CD4-positive, alpha-beta T cell (primary cell): ENCODE measurements around the gene NTSR2. TPM values are rescaled to one million over a fixed set of nuclear protein-coding genes. Genes with fewer than 3 reads are reported as not detected.

Source experiments
- ATAC-seq: fragments of 200-7000 bp; cut with Tn5 transposase; one replicate; pipeline ENCODE4 v1.10.0; 2022; ENCODE audit warnings: mild to moderate bottlenecking; ENCODE audit not compliant: poor library complexity
- CTCF ChIA-PET: fragments of 350-600 bp; sonication (Branson Sonifier 250); formaldehyde crosslinking; loops from one replicate; lab custom pipeline; 2021; ENCODE audit warnings: antibody characterized with exemption, inconsistent platforms; lab: Charles Lee
- POLR2A ChIA-PET: fragments of 350-600 bp; sonication (Branson Sonifier 250); formaldehyde crosslinking; loops from one replicate; lab custom pipeline; 2021; ENCODE audit warnings: antibody characterized with exemption, inconsistent platforms; lab: Charles Lee
- DNase-seq, 14 experiments: peaks; one replicate each; pipeline ENCODE4 v3.0.0-alpha.2; 2013 to 2020; ENCODE audit warnings: mixed read lengths in 2 of 14
- H3K27ac ChIP-seq, 2 donors: one replicate each; pipeline versions ENCODE4 v1.5.1 to v1.7.0; 2013; ENCODE audit warnings: low read length in 2 of 2, low read depth in 1 of 2, mild to moderate bottlenecking in 1 of 2
- H3K27me3 ChIP-seq, 2 experiments: 1 replicate in 1 of 2; 2 replicates in 1 of 2; pipeline versions ENCODE4 v1.6.1 to v1.7.0; 2013; ENCODE audit warnings: low read length in 2 of 2, control low read depth in 1 of 2, mild to moderate bottlenecking in 1 of 2, moderate library complexity in 1 of 2; ENCODE audit not compliant: insufficient read depth in 2 of 2, control insufficient read depth in 1 of 2
- H3K36me3 ChIP-seq: one replicate; pipeline ENCODE4 v1.6.1; 2013; ENCODE audit warnings: low read length, control low read depth; ENCODE audit not compliant: insufficient read depth
- H3K4me1 ChIP-seq: one replicate; pipeline ENCODE4 v1.6.1; 2013; ENCODE audit warnings: low read length, control low read depth; ENCODE audit not compliant: insufficient read depth
- H3K4me3 ChIP-seq: one replicate; pipeline ENCODE4 v1.5.1; 2013; ENCODE audit warnings: mild to moderate bottlenecking, low read length, moderate library complexity
- H3K9me3 ChIP-seq, 2 experiments: 1 replicate in 1 of 2; 2 replicates in 1 of 2; pipeline versions ENCODE4 v1.6.1 to v1.7.0; 2013; ENCODE audit warnings: low read length in 2 of 2, mild to moderate bottlenecking in 2 of 2, control low read depth in 1 of 2, moderate library complexity in 1 of 2; ENCODE audit not compliant: control insufficient read depth in 1 of 2, insufficient read depth in 1 of 2
- H3K27ac Mint-ChIP-seq: one replicate; pipeline ENCODE4 v1.8.0; 2020; ENCODE audit warnings: mixed read lengths
- H3K27me3 Mint-ChIP-seq: one replicate; pipeline ENCODE4 v1.8.0; 2021; ENCODE audit warnings: mixed read lengths
- H3K36me3 Mint-ChIP-seq: one replicate; pipeline ENCODE4 v1.8.0; 2021; ENCODE audit warnings: low read depth, mixed read lengths
- H3K4me1 Mint-ChIP-seq: one replicate; pipeline ENCODE4 v1.8.0; 2021; ENCODE audit warnings: low read depth, mixed read lengths
- H3K4me3 Mint-ChIP-seq: one replicate; pipeline ENCODE4 v1.8.0; 2020; ENCODE audit warnings: mild to moderate bottlenecking, mixed read lengths
- H3K9me3 Mint-ChIP-seq: one replicate; pipeline ENCODE4 v1.8.0; 2020; ENCODE audit warnings: mixed read lengths
- CTCF ChIP-seq: fragments of 200-600 bp; IDR thresholded peaks from one replicate; pipeline ENCODE4 v1.8.0; 2022; ENCODE audit warnings: antibody characterized with exemption, mild to moderate bottlenecking
- intact Hi-C, 2 experiments: fragments of 100-400 bp; cut with DNase I in 1 of 2; cut with micrococcal nuclease in 1 of 2; formaldehyde crosslinking; loops; one replicate each; pipeline versions ENCODE4 v1.15.1 to v1.9.0; 2023 to 2025; cut with DNase I, micrococcal nuclease
- total RNA-seq, 174 experiments: library from RNA in 2 of 174; stranded (reverse) in 2 of 174; gene quantifications; one replicate each; pipeline ENCODE4 v1.2.3 and lab custom pipeline; 2021 to 2026

NTSR2 gene
- total RNA-seq, 2 experiments from 2014 or later: not detected

GRCh38 chr2:11628675-11629074 lies 41.3 kb downstream of the NTSR2 start:
- no peaks in the 10 kb centered on the region for H3K36me3 ChIP-seq
- H3K4me3 ChIP-seq: no peak overlapping the region
- no peak overlapping the region for H3K27ac ChIP-seq
- peaks cover 5% of the 10 kb centered on the region for H3K9me3 Mint-ChIP-seq
- H3K27me3 ChIP-seq: no peaks in the 10 kb centered on the region
- H3K4me3 Mint-ChIP-seq: no peak overlapping the region
- peaks cover 5 to 7% of the 10 kb centered on the region in 2 experiments for H3K9me3 ChIP-seq
- no peaks in the 10 kb centered on the region for H3K4me1 Mint-ChIP-seq
- H3K27ac Mint-ChIP-seq: no peak overlapping the region
- intact Hi-C loops: no loop called here
- no peaks in the 10 kb centered on the region for H3K27me3 Mint-ChIP-seq
- no peak for TF ChIP-seq CTCF
- POLR2A ChIA-PET: no interaction called here
- CTCF ChIA-PET: no interaction called here
- no peaks in the 10 kb centered on the region for H3K36me3 Mint-ChIP-seq
- ATAC-seq (no peak), DNase-seq (no peak)
- H3K4me1 ChIP-seq: no peaks in the 10 kb centered on the region

- TF ChIP-seq CTCF: no peak
- no peak overlapping the region for H3K27ac Mint-ChIP-seq
- ChIA-PET CTCF (no interaction called here), POLR2A (interaction anchor here (0.8 kb wide), 1 partner anchor 38 kb away, joined by 4 read pairs; no protein-coding TSS in a partner anchor)
- ATAC-seq: no peak
- Histone ChIP-seq H3K27ac (no peak overlapping the region), H3K4me1 (no peaks in the 10 kb centered on the region), H3K36me3 (no peaks in the 10 kb centered on the region), H3K27me3 (no peaks in the 10 kb centered on the region), H3K9me3 (peaks cover 5 to 7% of the 10 kb centered on the region in 2 experiments), H3K4me3 (no peak overlapping the region)
- DNase-seq: no peak
- H3K9me3 Mint-ChIP-seq: peaks cover 5% of the 10 kb centered on the region
- H3K27me3 Mint-ChIP-seq: no peaks in the 10 kb centered on the region
- H3K36me3 Mint-ChIP-seq: no peaks in the 10 kb centered on the region
- H3K4me3 Mint-ChIP-seq: no peak overlapping the region
- intact Hi-C loops: no loop called here
- H3K4me1 Mint-ChIP-seq: no peaks in the 10 kb centered on the region
Measured at GRCh38 chr2:11625671-11626070, 44.3 kb downstream of the NTSR2 start.

- ATAC-seq (no peak), DNase-seq (no peak)
- H3K9me3 ChIP-seq: peaks cover 5 to 7% of the 10 kb centered on the region in 2 experiments
- Mint-ChIP-seq H3K36me3 (no peaks in the 10 kb centered on the region), H3K4me1 (no peaks in the 10 kb centered on the region), H3K9me3 (peaks cover 5% of the 10 kb centered on the region), H3K27me3 (no peaks in the 10 kb centered on the region), H3K27ac (no peak overlapping the region), H3K4me3 (no peak overlapping the region)
- no peak overlapping the region for H3K4me3 ChIP-seq
- H3K27ac ChIP-seq: no peak overlapping the region
- no peaks in the 10 kb centered on the region for H3K36me3 ChIP-seq
- H3K27me3 ChIP-seq: no peaks in the 10 kb centered on the region
- POLR2A ChIA-PET: interaction anchor here (0.8 kb wide), 1 partner anchor 39 kb away, joined by 4 read pairs; no protein-coding TSS in a partner anchor
- CTCF ChIA-PET: no interaction called here
- TF ChIP-seq CTCF: no peak
- no peaks in the 10 kb centered on the region for H3K4me1 ChIP-seq
- intact Hi-C loops: no loop called here
Measured at GRCh38 chr2:11624893-11625292, 45.1 kb downstream of the NTSR2 start.
